Panc1 (cell line): ENCODE results near the gene RXFP4. TPM values are rescaled to one million over a fixed set of nuclear protein-coding genes. Genes with fewer than 3 reads are reported as not detected.

Experiments used
- ATAC-seq: fragments of 200-7000 bp; cut with Tn5 transposase; 2 replicates; pipeline ENCODE4 v1.9.1; 2020; ENCODE audit warnings: mild to moderate bottlenecking, moderate library complexity
- BruUV-seq: library from RNA; stranded (reverse); fragments of 400-500 nt; replicated peaks from 2 replicates; lab custom pipeline; 2021; lab: Mats Ljungman, UMichigan
- CTCF ChIA-PET: fragments of 300-600 bp; sonication (Branson Sonifier 250); formaldehyde crosslinking; loops from one replicate; lab custom pipeline; 2022; ENCODE audit warnings: antibody characterized with exemption; lab: Charles Lee
- POLR2A ChIA-PET: fragments of 300-600 bp; sonication (Branson Sonifier 250); formaldehyde crosslinking; loops from one replicate; lab custom pipeline; 2022; ENCODE audit warnings: antibody characterized with exemption; lab: Charles Lee
- DNase-seq: peaks from one replicate; pipeline ENCODE4 v3.0.0-alpha.2; 2010; ENCODE audit warnings: low read depth, low spot score
- H3K27ac ChIP-seq: 2 replicates; pipeline ENCODE4 v1.5.1; 2011; ENCODE audit warnings: mild to moderate bottlenecking, low read length, inconsistent platforms
- H3K27me3 ChIP-seq: fragments of 200-500 bp; sonication (Bioruptor generic); 2 replicates; pipeline ENCODE4 v1.6.0; 2014; ENCODE audit warnings: low read length, inconsistent platforms; ENCODE audit not compliant: control insufficient read depth, insufficient read depth
- H3K36me3 ChIP-seq: fragments of 200-500 bp; sonication (Bioruptor generic); 2 replicates; pipeline ENCODE4 v1.5.1; 2014; ENCODE audit warnings: inconsistent platforms, mild to moderate bottlenecking, low read length, moderate library complexity; ENCODE audit not compliant: control insufficient read depth, insufficient read depth
- H3K4me1 ChIP-seq: 2 replicates; pipeline ENCODE4 v1.5.1; 2011; ENCODE audit warnings: inconsistent platforms, mild to moderate bottlenecking, low read length, moderate library complexity; ENCODE audit not compliant: control insufficient read depth, insufficient read depth
- H3K4me3 ChIP-seq, 2 experiments: 2 replicates each; pipeline ENCODE4 v1.5.1; 2011 to 2012; ENCODE audit warnings: low read depth in 2 of 2, low read length in 2 of 2, mild to moderate bottlenecking in 2 of 2, inconsistent platforms in 1 of 2, moderate library complexity in 1 of 2
- H3K9me3 ChIP-seq: fragments of 200-500 bp; sonication (Bioruptor generic); 2 replicates; pipeline ENCODE4 v1.5.1; 2014; ENCODE audit warnings: low read depth, mild to moderate bottlenecking, inconsistent platforms, low read length, moderate library complexity; ENCODE audit not compliant: control insufficient read depth, insufficient read depth
- CTCF ChIP-seq: fragments of 450-650 bp; IDR thresholded peaks from 2 replicates; pipeline ENCODE4 v1.5.1; 2017; ENCODE audit warnings: mild to moderate bottlenecking
- POLR2AphosphoS5 ChIP-seq: IDR thresholded peaks from 2 replicates; pipeline ENCODE4 v1.6.1; 2012; ENCODE audit warnings: mild to moderate bottlenecking, low read depth, low read length, moderate library complexity
- REST ChIP-seq, 2 experiments: IDR thresholded peaks; 2 replicates each; pipeline ENCODE4 v1.6.1; 2011 to 2012; ENCODE audit warnings: low read depth in 2 of 2, control low read depth in 1 of 2, low read length in 1 of 2, mild to moderate bottlenecking in 1 of 2, moderate library complexity in 1 of 2; ENCODE audit not compliant: insufficient read depth in 1 of 2
- SIN3A ChIP-seq: IDR thresholded peaks from 2 replicates; pipeline ENCODE4 v1.6.1; 2012; ENCODE audit warnings: low read depth, mild to moderate bottlenecking, low read length, moderate library complexity, borderline replicate concordance; ENCODE audit not compliant: insufficient read depth
- TCF7L2 ChIP-seq: IDR thresholded peaks from 2 replicates; pipeline ENCODE4 v1.6.1; 2011; ENCODE audit warnings: mild to moderate bottlenecking, low read depth, low read length, inconsistent platforms
- in situ Hi-C: cut with HindIII; loops from 2 replicates; pipeline ENCODE4 v1.10.0; 2016; ENCODE audit warnings: low sequenced_read_pairs, low pct_unique_long_range_greater_than_20kb
- intact Hi-C: fragments of 100-400 bp; cut with micrococcal nuclease; formaldehyde crosslinking; loops from one replicate; pipeline ENCODE4 v1.10.0; 2022; ENCODE audit not compliant: unreplicated experiment
- microRNA-seq: library from miRNA; unstranded; fragments of <30 nt; microRNA quantifications from one replicate; pipeline ENCODE4 v1.1.0, GENCODE V29; 2020; ENCODE audit not compliant: unreplicated experiment
- total RNA-seq: library from RNA; stranded (reverse); gene quantifications from one replicate; pipeline ENCODE4 v1.2.1, GENCODE V29; 2021; ENCODE audit not compliant: unreplicated experiment

Gene RXFP4
- total RNA-seq, 1 experiment from 2014 or later, result 8.0 TPM

DNA sequence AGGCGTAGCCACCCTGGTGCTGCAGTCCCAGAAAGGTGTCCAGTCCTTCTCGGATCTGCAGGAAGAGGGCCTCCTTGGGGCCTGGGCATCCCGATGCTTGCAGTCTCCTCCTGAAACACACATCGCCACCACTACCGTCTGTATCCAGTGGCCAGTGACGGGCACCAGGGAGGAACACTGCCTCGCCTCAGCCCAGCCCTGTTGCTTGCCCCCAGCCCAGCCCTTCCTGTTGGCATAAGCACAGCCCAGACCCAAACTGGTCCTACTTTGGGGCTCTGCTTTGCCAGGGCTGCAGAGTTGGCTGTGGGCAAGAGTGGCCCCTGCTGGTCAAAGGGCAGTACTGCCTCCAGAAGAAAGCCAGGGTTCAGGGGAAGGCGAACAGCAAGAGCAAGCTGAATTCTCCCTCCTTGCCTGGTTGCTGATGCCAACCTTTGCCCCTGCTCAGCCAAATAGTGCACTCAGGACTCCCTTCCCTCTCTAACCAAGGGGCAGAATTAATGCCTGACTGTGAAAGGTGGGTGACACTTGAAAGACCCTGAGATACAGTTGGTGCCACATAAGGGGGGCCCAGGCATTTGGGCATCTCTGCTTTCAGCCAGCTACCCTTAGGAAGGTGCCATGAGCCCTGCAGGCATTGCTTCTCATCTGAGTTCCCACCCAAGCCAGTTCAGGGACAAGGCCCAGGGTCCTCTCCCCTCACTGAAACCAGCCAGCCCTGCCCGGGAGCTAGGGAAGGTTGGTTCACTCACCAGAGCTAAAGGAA lies 48.0 kb downstream of the RXFP4 start:
- intact Hi-C loops (loop anchor here (1.0 kb wide), 1 partner anchor 51 kb away; no protein-coding TSS in a partner anchor), in situ Hi-C loops (no loop called here)
- Histone ChIP-seq H3K4me3 (no peak overlapping the region), H3K9me3 (no peaks in the 10 kb centered on the region), H3K27me3 (no peaks in the 10 kb centered on the region), H3K4me1 (peaks cover 2% of the 10 kb centered on the region; the same call in 1 of the 2 replicates), H3K36me3 (no peaks in the 10 kb centered on the region), H3K27ac (peak overlapping the region; percentile 46; the same call in 1 of the 2 replicates)
- DNase-seq, result peak; percentile 74
- POLR2A ChIA-PET, result interaction anchor here (0.6 kb wide), 1 partner anchor 700 kb away, joined by 3 read pairs; no protein-coding TSS in a partner anchor
- BruUV-seq, result no TSS peak
- 0 out of 2 replicates have a peak, but pooled peaks have one; percentile 29 for TF ChIP-seq POLR2AphosphoS5
- TF ChIP-seq SIN3A, result no peak
- peak; percentile 97 for TF ChIP-seq CTCF
- CTCF ChIA-PET, result interaction anchor here (0.5 to 2.0 kb wide), 8 partner anchors 11 to 244 kb away, joined by 3 to 16 read pairs (median 4); partner anchors contain the start of gene RXFP4
- ATAC-seq, result peak; percentile 91

- in situ Hi-C loops, result no loop called here
- peak overlapping the region; percentile 46; the same call in 1 of the 2 replicates for H3K27ac ChIP-seq
- no peaks in the 10 kb centered on the region for H3K9me3 ChIP-seq
- H3K4me3 ChIP-seq, result no peak overlapping the region
- ATAC-seq (peak; percentile 12), DNase-seq (no peak)
- ChIA-PET POLR2A (interaction anchor here (0.6 kb wide), 2 partner anchors 12 to 699 kb away, joined by 3 to 4 read pairs; no protein-coding TSS in a partner anchor), CTCF (interaction anchor here (0.5 to 2.0 kb wide), 9 partner anchors 10 to 245 kb away, joined by 3 to 16 read pairs (median 4); partner anchors contain the start of gene RXFP4)
- TF ChIP-seq REST (IDR thresholded peaks at IDR 0.05; ENCODE audit: insufficient read depth in 1 of 2, low read depth in 2 of 2, low read length in 1 of 2) (no peak), TCF7L2 (no peak), CTCF (no peak), SIN3A (no peak), POLR2AphosphoS5 (no peak)
- H3K4me1 ChIP-seq, result peaks cover 2% of the 10 kb centered on the region; the same call in 1 of the 2 replicates
- H3K36me3 ChIP-seq, result no peaks in the 10 kb centered on the region
- no peaks in the 10 kb centered on the region for H3K27me3 ChIP-seq
- BruUV-seq, result no TSS peak
- intact Hi-C loops, result no loop called here
Observed at GRCh38 chr1:155990005-155990739, 48.7 kb downstream of the RXFP4 start.

Small RNAs within 50 kb of the gene (microRNA-seq; reads per million reads assigned to microRNA genes)
- not detected for gene MIR6738

Other genes starting within 250 kb of the RXFP4 start
- gene GON4L, start 84.4 kb upstream of the RXFP4 start, total RNA-seq, result 47.6 TPM
- gene SYT11, start 82.1 kb upstream of the RXFP4 start, total RNA-seq, result 4.0 TPM
- 28.1 TPM for gene RIT1, start 30.3 kb upstream of the RXFP4 start, total RNA-seq
- 80.4 TPM for gene KHDC4, start 7.2 kb upstream of the RXFP4 start, total RNA-seq
- gene ARHGEF2, start 36.9 kb downstream of the RXFP4 start, total RNA-seq, result 87.0 TPM
- gene SSR2, start 79.3 kb downstream of the RXFP4 start, total RNA-seq, result 252 TPM
- gene UBQLN4, start 112.2 kb downstream of the RXFP4 start, total RNA-seq, result 60.0 TPM
- gene LAMTOR2, start 113.1 kb downstream of the RXFP4 start, total RNA-seq, result 63.4 TPM
- not detected for gene RAB25, start 119.5 kb downstream of the RXFP4 start, total RNA-seq
- 15.8 TPM for gene MEX3A, start 140.8 kb downstream of the RXFP4 start, total RNA-seq
- gene LMNA, start 173.1 kb downstream of the RXFP4 start, total RNA-seq, result 691 TPM
- gene SEMA4A, start 211.9 kb downstream of the RXFP4 start, total RNA-seq, result 0.21 TPM